Measurements from ENCODE around the gene EFCAB5. TPM values are rescaled to one million over a fixed set of nuclear protein-coding genes. Genes with fewer than 3 reads are reported as not detected.
"Not testable (repeated sequence)": the region's sequence is repeated elsewhere in the genome, so short reads cannot be mapped to it uniquely, and the experiment has no call there.

The EFCAB5 gene
- total RNA-seq, 1 donor from 2014 or later = not detected

DNA sequence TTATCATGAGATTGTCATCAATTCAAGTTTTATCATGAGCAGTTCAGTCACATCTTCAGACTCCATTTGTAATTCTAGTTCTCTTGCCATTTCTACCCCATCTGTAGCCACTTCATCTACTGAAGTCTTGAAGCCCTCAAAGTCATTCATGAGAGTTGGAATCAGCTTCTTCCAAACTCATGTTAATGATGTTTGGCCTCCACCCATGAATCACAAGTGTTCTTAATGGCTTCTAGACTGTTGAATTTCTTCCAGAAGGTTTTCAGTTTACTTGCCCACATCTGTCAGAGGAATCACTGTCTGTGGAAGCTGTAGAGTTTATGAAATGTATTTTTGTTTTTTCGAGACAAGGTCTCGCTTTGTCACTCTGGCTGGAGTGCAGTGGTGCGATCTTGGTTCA lies 191.2 kb downstream of the EFCAB5 start:
- no peak for DNase-seq (ENCODE audit: extremely low spot score in 2 of 2)
- TF ChIP-seq POLR2A (IDR thresholded peaks at IDR 0.05) (no peak), POLR2AphosphoS5 (IDR thresholded peaks at IDR 0.05; ENCODE audit: insufficient read depth in 1 of 2, low read depth in 1 of 2) (no peak)
- TF ChIP-seq, protein P1, sequence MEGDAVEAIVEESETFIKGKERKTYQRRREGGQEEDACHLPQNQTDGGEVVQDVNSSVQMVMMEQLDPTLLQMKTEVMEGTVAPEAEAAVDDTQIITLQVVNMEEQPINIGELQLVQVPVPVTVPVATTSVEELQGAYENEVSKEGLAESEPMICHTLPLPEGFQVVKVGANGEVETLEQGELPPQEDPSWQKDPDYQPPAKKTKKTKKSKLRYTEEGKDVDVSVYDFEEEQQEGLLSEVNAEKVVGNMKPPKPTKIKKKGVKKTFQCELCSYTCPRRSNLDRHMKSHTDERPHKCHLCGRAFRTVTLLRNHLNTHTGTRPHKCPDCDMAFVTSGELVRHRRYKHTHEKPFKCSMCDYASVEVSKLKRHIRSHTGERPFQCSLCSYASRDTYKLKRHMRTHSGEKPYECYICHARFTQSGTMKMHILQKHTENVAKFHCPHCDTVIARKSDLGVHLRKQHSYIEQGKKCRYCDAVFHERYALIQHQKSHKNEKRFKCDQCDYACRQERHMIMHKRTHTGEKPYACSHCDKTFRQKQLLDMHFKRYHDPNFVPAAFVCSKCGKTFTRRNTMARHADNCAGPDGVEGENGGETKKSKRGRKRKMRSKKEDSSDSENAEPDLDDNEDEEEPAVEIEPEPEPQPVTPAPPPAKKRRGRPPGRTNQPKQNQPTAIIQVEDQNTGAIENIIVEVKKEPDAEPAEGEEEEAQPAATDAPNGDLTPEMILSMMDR (IDR thresholded peaks at IDR 0.05) = no peak
- Histone ChIP-seq H3K27ac (no peak overlapping the region), H3K4me3 (no peak overlapping the region), H3K27me3 (no peaks in the 10 kb centered on the region), H3K36me3 (peaks cover 0 to 20% of the 10 kb centered on the region in 2 donors), H3K4me1 (no peaks in the 10 kb centered on the region), H3K9me3 (no peaks in the 10 kb centered on the region)
- intact Hi-C loops (cut with DNase I) = no loop called here

DNA sequence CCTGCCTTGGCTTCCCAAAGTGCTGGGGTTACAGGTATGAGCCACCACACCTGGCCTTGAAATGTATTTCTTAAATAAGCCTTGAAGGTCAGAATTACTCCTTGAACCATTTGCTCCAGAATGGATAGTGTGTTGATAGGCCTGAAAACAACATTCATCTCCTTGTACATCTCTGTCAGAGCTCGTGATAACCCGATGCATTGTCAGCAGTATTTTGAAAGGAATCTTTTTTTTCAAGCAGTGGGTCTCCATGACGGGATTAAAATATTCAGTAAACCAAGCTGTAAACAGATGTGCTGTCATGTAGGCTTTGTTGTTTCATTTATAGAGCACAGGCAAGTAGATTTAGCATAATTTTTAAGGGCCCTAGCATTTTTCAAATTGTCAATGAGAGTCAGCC lies 191.8 kb downstream of the EFCAB5 start:
- no peak overlapping the region for H3K27ac ChIP-seq
- TF ChIP-seq POLR2AphosphoS5 (IDR thresholded peaks at IDR 0.05; ENCODE audit: insufficient read depth in 1 of 2, low read depth in 1 of 2) (no peak), POLR2A (IDR thresholded peaks at IDR 0.05) (no peak)
- TF ChIP-seq, protein P1 (IDR thresholded peaks at IDR 0.05) = no peak
- DNase-seq (ENCODE audit: extremely low spot score in 2 of 2) = no peak
- no peaks in the 10 kb centered on the region for H3K9me3 ChIP-seq
- H3K4me1 ChIP-seq = peaks cover 5% of the 10 kb centered on the region
- no peak overlapping the region for H3K4me3 ChIP-seq
- no peaks in the 10 kb centered on the region for H3K27me3 ChIP-seq
- H3K36me3 ChIP-seq = peaks cover 0 to 14% of the 10 kb centered on the region in 2 donors
- intact Hi-C loops (cut with DNase I) = no loop called here

- Histone ChIP-seq H3K4me3 (no peak overlapping the region), H3K27me3 (no peaks in the 10 kb centered on the region), H3K36me3 (peaks cover 0 to 11% of the 10 kb centered on the region in 2 donors), H3K4me1 (peaks cover 7% of the 10 kb centered on the region), H3K27ac (no peak overlapping the region), H3K9me3 (no peaks in the 10 kb centered on the region)
- DNase-seq (ENCODE audit: extremely low spot score in 2 of 2) = no peak
- intact Hi-C loops (cut with DNase I) = no loop called here
- TF ChIP-seq, protein P1 (IDR thresholded peaks at IDR 0.05) = no peak
- TF ChIP-seq POLR2AphosphoS5 (IDR thresholded peaks at IDR 0.05; ENCODE audit: insufficient read depth in 1 of 2, low read depth in 1 of 2) = no peak
- no peak for TF ChIP-seq POLR2A (IDR thresholded peaks at IDR 0.05)
Measured at GRCh38 chr17:30134551-30134950, 193.1 kb downstream of the EFCAB5 start.

GRCh38 chr17:30137158-30137557 lies 195.7 kb downstream of the EFCAB5 start:
- no peak overlapping the region for H3K27ac ChIP-seq
- peaks cover 7% of the 10 kb centered on the region for H3K4me1 ChIP-seq
- peaks cover 0 to 11% of the 10 kb centered on the region in 2 donors for H3K36me3 ChIP-seq
- intact Hi-C loops (cut with DNase I) = no loop called here
- H3K27me3 ChIP-seq = no peaks in the 10 kb centered on the region
- TF ChIP-seq, protein P1 (IDR thresholded peaks at IDR 0.05) = no peak
- no peaks in the 10 kb centered on the region for H3K9me3 ChIP-seq
- no peak for DNase-seq (ENCODE audit: extremely low spot score in 2 of 2)
- H3K4me3 ChIP-seq = no peak overlapping the region

- H3K4me3 ChIP-seq; intact Hi-C loops (cut with DNase I); DNase-seq (ENCODE audit: extremely low spot score in 2 of 2); H3K36me3 ChIP-seq; H3K27ac ChIP-seq; H3K9me3 ChIP-seq; H3K27me3 ChIP-seq: not testable (repeated sequence)
- peaks cover 17% of the 10 kb centered on the region for H3K4me1 ChIP-seq
Measured at GRCh38 chr17:30147860-30148259, 206.4 kb downstream of the EFCAB5 start.

DNA sequence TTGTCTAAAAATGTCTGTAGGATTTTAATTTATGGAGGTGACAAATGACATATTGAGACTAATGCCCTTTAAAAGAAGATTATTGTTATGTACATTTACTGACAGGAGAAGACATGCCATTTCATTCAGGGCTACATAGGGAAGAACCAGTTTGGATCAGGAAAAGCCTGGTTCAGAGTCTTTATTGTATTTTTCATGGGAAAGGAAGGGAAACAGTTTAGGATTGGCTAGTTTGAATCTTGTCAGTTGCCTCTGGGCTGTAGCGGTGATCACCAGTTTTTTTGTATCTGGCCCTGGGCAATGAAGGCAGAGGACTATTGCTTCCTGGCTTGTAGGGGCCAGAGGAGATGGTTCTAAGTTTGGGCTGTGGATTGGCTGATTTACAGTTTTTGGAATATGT lies 206.9 kb downstream of the EFCAB5 start:
- TF ChIP-seq, protein P1 (IDR thresholded peaks at IDR 0.05) = no peak
- TF ChIP-seq POLR2A (IDR thresholded peaks at IDR 0.05) (no peak), POLR2AphosphoS5 (IDR thresholded peaks at IDR 0.05; ENCODE audit: insufficient read depth in 1 of 2, low read depth in 1 of 2) (no peak)
- Histone ChIP-seq H3K36me3 (no peaks in the 10 kb centered on the region), H3K4me1 (peaks cover 17% of the 10 kb centered on the region), H3K27ac (no peak overlapping the region), H3K9me3 (no peaks in the 10 kb centered on the region), H3K27me3 (no peaks in the 10 kb centered on the region), H3K4me3 (no peak overlapping the region)
- DNase-seq (ENCODE audit: extremely low spot score in 2 of 2) = no peak
- intact Hi-C loops (cut with DNase I) = no loop called here

Data from vagina (tissue), 2 donors.